Stomach (tissue), 19 donors: ENCODE data around the gene MYL5. TPM values are rescaled to one million over a fixed set of nuclear protein-coding genes. Genes with fewer than 3 reads are reported as not detected.

Source experiments
- DNase-seq, 2 donors: peaks; one replicate each; pipeline versions ENCODE4 v3.0.0 to v3.0.0-alpha.2; 2013 to 2019
- H3K27ac ChIP-seq, 5 donors: fragments of 200-600 bp in 4 of 5; sonication (generic) in 4 of 5; one replicate each; pipeline ENCODE4 v1.5.1; 2013 to 2019; ENCODE audit warnings: mild to moderate bottlenecking in 1 of 5, moderate library complexity in 1 of 5
- H3K27me3 ChIP-seq, 3 donors: fragments of 200-600 bp; sonication (generic); one replicate each; pipeline ENCODE4 v1.5.1; 2017 to 2019; ENCODE audit warnings: mixed run types in 1 of 3
- H3K36me3 ChIP-seq, 4 donors: fragments of 200-600 bp; sonication (generic); 1 replicate in 3 of 4; 2 replicates in 1 of 4; pipeline ENCODE4 v1.5.1; 2016 to 2019
- H3K4me1 ChIP-seq, 4 donors: fragments of 200-600 bp; sonication (generic); one replicate each; pipeline ENCODE4 v1.5.1; 2016 to 2019
- H3K4me3 ChIP-seq, 4 donors: fragments of 200-600 bp; sonication (generic) in 3 of 4; one replicate each; pipeline ENCODE4 v1.5.1; 2016 to 2019; ENCODE audit warnings: mild to moderate bottlenecking in 1 of 4
- H3K9me3 ChIP-seq, 4 donors: fragments of 200-600 bp; sonication (generic); one replicate each; pipeline ENCODE4 v1.5.1; 2016 to 2019
- CTCF ChIP-seq, 7 experiments: fragments of 450-650 bp in 4 of 7; fragments of 200-600 bp in 3 of 7; sonication (generic) in 3 of 7; IDR thresholded peaks; one replicate each; pipeline ENCODE4 v1.5.1; 2016 to 2019; ENCODE audit warnings: antibody characterized with exemption in 7 of 7, control low read depth in 2 of 7, mild to moderate bottlenecking in 1 of 7
- EP300 ChIP-seq: sonication (generic); formaldehyde crosslinking; IDR thresholded peaks from one replicate; pipeline ENCODE4 v1.6.1; 2017; ENCODE audit warnings: antibody characterized with exemption
- POLR2A ChIP-seq, 4 donors: fragments of 450-650 bp; IDR thresholded peaks; one replicate each; pipeline ENCODE4 v1.6.1; 2016; ENCODE audit warnings: antibody characterized with exemption in 4 of 4, control low read depth in 2 of 4, mild to moderate bottlenecking in 1 of 4, moderate library complexity in 1 of 4
- POLR2AphosphoS5 ChIP-seq, 3 donors: sonication (generic); formaldehyde crosslinking; IDR thresholded peaks; one replicate each; pipeline ENCODE4 v1.6.1; 2016; ENCODE audit warnings: antibody characterized with exemption in 3 of 3
- WGBS, 5 donors: extraction: QIAGEN DNeasy Blood & Tissue Kit in 3 of 5; methylation state at CpG; one replicate each; pipeline versions ENCODE4 v1.1.5 to v1.1.7; 2013 to 2018; 5-methylcytosine and 5-hydroxymethylcytosine counted together
- intact Hi-C: fragments of 100-400 bp; cut with DNase I; formaldehyde crosslinking; loops from one replicate; pipeline ENCODE4 v1.15.1; 2023; ENCODE audit warnings: low total_unique reads
- long read RNA-seq, 10 donors: transcript quantifications; one replicate each; lab custom pipeline, GENCODE V29; 2026
- polyA plus RNA-seq, 3 donors: library from polyadenylated mRNA; stranded (reverse); fragments of 200-250 nt; gene quantifications; one replicate each; pipeline ENCODE4 v1.2.3, GENCODE V29; 2013
- total RNA-seq, 5 donors: library from RNA; depleted of rRNA; stranded (reverse); fragments of >200 nt; gene quantifications; one replicate each; pipeline versions ENCODE4 v1.1.0 to v1.2.3, GENCODE V29; 2014 to 2016
- donor health status: healthy with polysubstance abuse.
- donor health status: Bipolar disorder and iron deficiency.
- donor health status: healthy.

The MYL5 gene
- total RNA-seq (10 to 100 TPM in 3 of 5 donors, 1 to 10 TPM in 2; 7.0 to 67.7 (median 13.4) TPM), polyA plus RNA-seq (100 to 1,000 TPM in 1 of 3 donors, 10 to 100 TPM in 2; 18.8 to 148 (median 42.7) TPM)
- long read RNA-seq, donor 1, partial matches to known transcripts: 0 of 1 reads
- long read RNA-seq, donor 1, other reads (novel, unspliced or antisense): 0 of 1 reads
- long read RNA-seq, donor 2, partial matches to known transcripts: 0 of 1 reads
- long read RNA-seq, donor 2, other reads (novel, unspliced or antisense): 0 of 1 reads
- long read RNA-seq, donor 3, partial matches to known transcripts: 0 of 1 reads
- long read RNA-seq, donor 3, other reads (novel, unspliced or antisense): 0 of 1 reads
- long read RNA-seq, donor 4: 0 reads
- long read RNA-seq, donor 5, partial matches to known transcripts: 0 of 2 reads
- long read RNA-seq, donor 5, other reads (novel, unspliced or antisense): 0 of 2 reads
- long read RNA-seq, donor 6: 0 reads
- long read RNA-seq, donor 7: 0 reads
- long read RNA-seq, donor 8, partial matches to known transcripts: 0 of 1 reads
- long read RNA-seq, donor 8, other reads (novel, unspliced or antisense): 0 of 1 reads
- long read RNA-seq, donor 9, partial matches to known transcripts: 10 of 10 reads
- long read RNA-seq, donor 9, other reads (novel, unspliced or antisense): 0 of 10 reads
- long read RNA-seq, donor 10, partial matches to known transcripts: 0 of 5 reads
- long read RNA-seq, donor 10, other reads (novel, unspliced or antisense): 5 of 5 reads

- Histone ChIP-seq H3K4me3 (peak within 1 kb of the TSS; percentile 81 to 96 (median 88)), H3K4me1 (peaks cover 17 to 53% (median 48%) of the 10 kb centered on the region in 4 donors), H3K36me3 (peaks cover 15 to 31% (median 28%) of the 10 kb centered on the region in 4 donors), H3K27me3 (peaks cover 0 to 10% (median 0%) of the 10 kb centered on the region in 3 donors), H3K9me3 (no peaks in the 10 kb centered on the region), H3K27ac (peak within 1 kb of the TSS; percentile 93 to 99 (median 97))
- WGBS, 5 donors: 0 to 1% (median 0%) methylated on average over 7 to 83 of the region's 84 CpGs
- TF ChIP-seq POLR2A (IDR thresholded peaks at IDR 0.05) (no peak), CTCF (IDR thresholded peaks at IDR 0.05) (peak in 6 of 7 experiments; percentile 79 to 99 (median 90)), POLR2AphosphoS5 (IDR thresholded peaks at IDR 0.05) (peak; percentile 88 to 99 (median 95)), EP300 (no peak)
- peak; percentile 98 to 99 for DNase-seq
- intact Hi-C loops: no loop called here
Observed at GRCh38 chr4:674172-675035, at the start of gene MYL5, which contains the start of gene ATP5ME. TSS of gene MYL5 (plus strand) at chr4:674542. CDS start at chr4:678027, 3,485 bp downstream. TSS of gene ATP5ME (minus strand) at chr4:674276. CDS start at chr4:674247, 29 bp downstream.

- H3K27me3 ChIP-seq: peaks cover 0 to 65% (median 24%) of the 10 kb centered on the region in 3 donors
- H3K9me3 ChIP-seq: no peaks in the 10 kb centered on the region
- H3K36me3 ChIP-seq: no peaks in the 10 kb centered on the region
- WGBS, 5 donors: 71 to 78% (median 76%) methylated on average over 15 to 21 of the region's 21 CpGs
- H3K27ac ChIP-seq: no peak within 1 kb of the TSS
- no peak for TF ChIP-seq CTCF (IDR thresholded peaks at IDR 0.05)
- TF ChIP-seq POLR2A (IDR thresholded peaks at IDR 0.05): no peak
- no peak for TF ChIP-seq POLR2AphosphoS5 (IDR thresholded peaks at IDR 0.05)
- no peak for TF ChIP-seq EP300
- intact Hi-C loops: no loop called here
- no peak within 1 kb of the TSS for H3K4me3 ChIP-seq
- no peaks in the 10 kb centered on the region for H3K4me1 ChIP-seq
- DNase-seq: no peak
Observed at GRCh38 chr4:624705-625590, 49.4 kb upstream of the MYL5 start, which contains the start of gene PDE6B. TSS of gene PDE6B (plus strand) at chr4:625573. CDS start at chr4:625627, 54 bp downstream.

GRCh38 chr4:625631-626161 is 48.6 kb upstream of the MYL5 start:
- no peak for DNase-seq
- WGBS, 5 donors: 88 to 93% (median 91%) methylated on average over 16 to 39 of the region's 39 CpGs
- H3K36me3 ChIP-seq: no peaks in the 10 kb centered on the region
- no peaks in the 10 kb centered on the region for H3K9me3 ChIP-seq
- no peak overlapping the region for H3K27ac ChIP-seq
- H3K27me3 ChIP-seq: peaks cover 0 to 72% (median 24%) of the 10 kb centered on the region in 3 donors
- TF ChIP-seq POLR2A (IDR thresholded peaks at IDR 0.05): no peak
- no peak for TF ChIP-seq EP300
- no peak for TF ChIP-seq CTCF (IDR thresholded peaks at IDR 0.05)
- TF ChIP-seq POLR2AphosphoS5 (IDR thresholded peaks at IDR 0.05): no peak
- H3K4me1 ChIP-seq: no peaks in the 10 kb centered on the region
- intact Hi-C loops: no loop called here
- no peak overlapping the region for H3K4me3 ChIP-seq
